LHCN-M2 (cell line): ENCODE measurements around the gene C4orf33. TPM values are rescaled to one million over a fixed set of nuclear protein-coding genes. Genes with fewer than 3 reads are reported as not detected.
"Not testable (repeated sequence)": the region's sequence is repeated elsewhere in the genome, so short reads cannot be mapped to it uniquely, and the experiment has no call there.

Experiments used
- DNase-seq: peaks from one replicate; pipeline ENCODE4 v3.0.0-alpha.2; 2012; ENCODE audit warnings: low read depth
- total RNA-seq: library from RNA; depleted of rRNA; stranded (reverse); fragments of >200 nt; gene quantifications from 2 replicates; pipeline ENCODE4 v1.2.3, GENCODE V29; 2014; rRNA removed

C4orf33 gene
- total RNA-seq, 1 experiment from 2014 or later, result 12.1 TPM

DNA sequence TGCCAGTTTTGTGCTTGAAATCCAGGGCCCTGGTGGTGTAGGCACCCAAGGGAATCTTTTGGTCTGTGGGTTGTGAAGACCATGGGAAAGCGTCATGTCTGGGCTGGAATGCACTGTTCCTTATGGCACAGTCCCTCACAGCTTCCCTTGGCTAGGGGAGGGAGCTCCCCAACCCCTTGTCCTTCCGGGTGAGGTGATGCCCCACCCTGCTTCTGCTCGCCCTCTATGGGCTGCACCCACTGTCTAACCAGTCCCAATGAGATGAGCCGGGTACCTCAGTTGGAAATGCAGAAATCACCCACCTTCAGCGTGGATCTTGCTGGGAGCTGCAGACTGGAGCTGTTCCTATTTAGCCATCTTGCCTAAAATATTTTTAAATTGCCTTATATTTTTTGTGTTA lies 30.7 kb downstream of the C4orf33 start:
- DNase-seq, result not testable (repeated sequence)

GRCh38 chr4:129129143-129129542 lies 33.2 kb downstream of the C4orf33 start:
- no peak for DNase-seq

DNA sequence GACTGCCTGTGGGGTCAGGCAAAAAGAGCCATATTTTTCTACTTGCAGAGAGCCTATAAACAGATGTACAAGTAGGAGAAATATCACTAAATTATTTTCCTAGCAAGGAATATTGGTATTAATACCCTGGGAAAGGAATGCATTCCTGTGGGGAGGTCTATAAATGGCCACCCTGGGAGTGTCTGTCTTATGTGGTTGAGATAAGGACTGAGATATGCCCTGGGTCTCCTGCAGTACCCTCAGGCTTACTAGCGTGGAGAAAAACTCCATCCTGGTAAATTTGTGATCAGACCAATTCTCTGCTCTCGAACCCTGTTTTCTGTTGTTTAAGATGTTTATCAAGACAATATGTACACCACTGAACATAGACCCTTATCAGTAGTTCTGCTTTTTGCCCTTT lies 35.4 kb downstream of the C4orf33 start:
- DNase-seq, result no peak

DNA sequence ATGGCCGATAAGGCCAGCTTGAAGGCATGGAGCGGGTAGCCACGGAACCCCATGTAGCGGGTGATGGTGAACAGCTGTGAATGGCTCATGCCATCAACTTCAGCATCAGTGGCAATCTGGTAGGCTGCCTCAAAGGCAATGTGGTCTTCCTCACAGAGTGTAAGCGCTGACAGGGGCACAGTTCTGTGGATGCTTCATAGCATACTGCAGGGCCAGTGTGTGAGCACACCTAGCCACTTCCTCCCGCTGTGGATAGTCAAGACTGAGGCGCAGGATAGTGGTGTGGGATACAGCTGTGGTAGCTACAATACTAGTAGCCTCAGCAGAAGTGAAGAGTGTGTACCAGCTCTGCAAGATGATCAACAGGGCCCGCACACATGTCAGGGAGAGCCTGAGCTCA lies 40.5 kb downstream of the C4orf33 start:
- DNase-seq, result no peak

DNA sequence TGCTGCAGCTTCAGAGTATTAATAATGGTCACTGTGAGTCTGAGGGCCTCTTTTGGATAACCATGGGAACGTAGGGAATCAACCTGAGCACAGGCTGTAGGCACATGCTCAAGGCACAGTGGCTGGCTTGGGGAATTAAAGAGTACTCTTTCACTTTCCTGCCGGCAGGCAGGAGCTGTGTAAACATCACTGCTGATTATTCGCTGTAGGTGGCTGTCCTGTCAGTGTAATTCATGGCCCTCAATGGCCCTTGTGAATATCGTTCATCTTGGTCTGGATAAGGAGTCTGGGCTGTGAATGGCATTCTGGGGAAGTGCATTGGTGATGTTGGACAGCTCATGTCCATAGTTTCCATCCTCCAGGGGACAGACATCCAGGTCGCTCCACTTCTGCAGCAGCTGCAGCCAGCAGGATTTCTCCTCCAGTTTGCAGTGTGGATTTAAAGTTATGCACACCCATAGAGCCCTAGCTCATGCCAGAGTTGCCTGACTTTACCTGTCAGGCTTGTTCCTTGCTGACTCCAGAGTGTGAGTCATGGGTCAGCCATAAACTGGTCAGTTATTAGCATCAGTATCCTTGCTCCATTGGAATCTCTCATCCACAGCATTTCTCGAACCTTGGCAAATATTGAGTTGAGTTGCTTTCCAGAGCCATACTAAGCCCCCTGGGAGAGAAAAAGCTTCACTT lies 43.0 kb downstream of the C4orf33 start:
- DNase-seq, result no peak

DNA sequence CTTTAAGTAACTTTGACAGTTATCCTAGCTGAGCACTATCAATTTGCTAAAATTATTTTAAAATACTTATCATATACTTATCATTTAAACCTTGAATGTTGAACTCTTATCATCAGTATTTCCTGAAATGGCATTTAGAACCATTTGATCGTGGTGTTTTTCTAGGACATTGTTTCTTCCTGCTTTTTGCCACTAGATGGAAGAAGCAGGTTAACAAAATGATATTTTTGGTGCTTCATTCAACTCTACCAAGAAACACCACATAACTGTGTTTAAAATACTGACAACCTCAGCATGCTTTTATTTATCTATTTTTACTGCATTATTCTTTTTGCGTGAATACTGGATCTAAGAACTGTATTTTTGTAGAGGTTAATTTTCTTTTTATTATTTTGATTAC lies 44.6 kb downstream of the C4orf33 start:
- DNase-seq, result no peak

DNA sequence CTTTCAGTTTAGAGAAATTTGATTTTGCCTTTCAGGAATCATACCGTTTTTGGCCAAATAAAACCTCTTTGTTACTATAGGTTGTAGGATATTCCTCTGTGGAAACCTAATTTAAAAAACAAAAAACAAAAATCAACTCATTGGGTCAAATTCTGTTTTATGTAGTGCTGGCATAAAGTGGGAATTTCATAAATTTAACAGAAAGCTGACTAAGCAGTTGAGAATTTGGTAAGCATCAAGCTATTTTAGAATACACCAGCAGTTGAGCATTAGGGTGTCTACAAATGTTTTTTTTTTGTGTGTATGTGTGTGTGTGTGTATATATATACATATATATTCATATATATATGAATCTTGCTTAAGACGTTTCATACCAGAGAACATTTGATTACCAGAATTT lies 47.4 kb downstream of the C4orf33 start:
- no peak for DNase-seq

- DNase-seq, result no peak
Observed at GRCh38 chr4:129144755-129145206, 48.8 kb downstream of the C4orf33 start.

DNA sequence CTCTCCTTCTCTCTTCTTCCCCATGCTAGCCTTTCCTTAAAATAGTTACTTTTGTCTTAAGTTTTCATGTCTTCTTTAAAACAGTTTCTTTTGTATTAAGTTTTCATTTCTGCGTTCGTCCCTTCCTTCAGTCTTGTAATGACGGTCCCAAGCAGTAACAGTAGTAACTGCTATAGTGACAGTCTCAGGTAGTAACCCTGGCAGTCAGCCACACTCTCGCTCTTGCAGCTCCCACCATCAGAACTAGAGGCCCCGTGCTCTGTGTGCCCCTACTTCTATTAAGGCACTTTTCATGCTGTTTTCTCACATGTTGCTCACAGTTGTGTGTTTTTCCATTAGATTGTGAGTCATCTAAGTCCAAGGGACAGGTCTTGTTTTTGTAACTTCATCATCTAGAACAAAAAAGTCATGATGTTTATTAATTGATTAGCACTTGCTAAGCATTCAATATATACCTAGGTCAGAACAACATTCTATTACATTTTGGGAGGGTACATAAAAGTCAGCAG lies 49.3 kb downstream of the C4orf33 start:
- DNase-seq, result no peak

GRCh38 chr4:129146639-129147038 lies 50.7 kb downstream of the C4orf33 start:
- no peak for DNase-seq

GRCh38 chr4:129148892-129149291 lies 52.9 kb downstream of the C4orf33 start:
- DNase-seq, result no peak

DNA sequence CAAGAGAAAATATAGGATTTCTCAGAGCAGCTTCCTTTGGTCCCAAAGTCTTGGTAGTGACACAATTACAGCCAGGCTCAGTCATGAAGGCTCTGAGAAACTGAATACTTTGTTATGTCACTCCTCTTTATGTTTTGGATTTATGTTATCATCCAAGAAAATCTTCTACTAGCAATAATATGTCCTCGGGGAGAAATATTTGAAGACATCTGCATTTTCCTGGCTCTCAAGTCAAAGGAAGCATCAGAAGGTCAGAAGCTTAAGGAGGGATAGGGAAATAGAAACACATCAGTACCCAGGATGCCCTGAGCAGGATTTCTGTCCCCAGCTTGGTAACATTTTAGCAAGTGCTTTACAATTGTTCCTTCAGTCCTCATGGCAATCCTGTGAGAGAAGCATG lies 54.0 kb downstream of the C4orf33 start:
- DNase-seq, result no peak

DNA sequence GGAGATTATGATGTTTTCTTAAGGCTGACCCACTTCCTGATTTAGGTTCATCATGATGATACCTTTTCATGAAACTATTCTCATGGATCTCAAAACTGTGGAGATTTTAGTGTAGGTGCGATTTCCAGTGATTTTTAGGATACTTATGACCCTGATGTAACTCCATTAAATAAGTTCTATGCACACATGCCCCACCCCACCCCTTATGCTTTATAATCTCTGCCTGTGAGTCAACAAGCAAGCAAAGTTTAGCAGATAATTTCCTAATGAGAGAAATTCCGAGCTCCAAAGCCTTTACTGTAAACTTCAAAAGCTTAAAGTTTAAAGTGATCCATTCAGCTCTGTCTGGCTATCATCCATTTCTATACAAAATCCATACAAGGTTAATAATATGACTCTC lies 56.4 kb downstream of the C4orf33 start:
- DNase-seq, result no peak

- DNase-seq, result no peak
Observed at GRCh38 chr4:129153700-129154099, 57.7 kb downstream of the C4orf33 start.

DNA sequence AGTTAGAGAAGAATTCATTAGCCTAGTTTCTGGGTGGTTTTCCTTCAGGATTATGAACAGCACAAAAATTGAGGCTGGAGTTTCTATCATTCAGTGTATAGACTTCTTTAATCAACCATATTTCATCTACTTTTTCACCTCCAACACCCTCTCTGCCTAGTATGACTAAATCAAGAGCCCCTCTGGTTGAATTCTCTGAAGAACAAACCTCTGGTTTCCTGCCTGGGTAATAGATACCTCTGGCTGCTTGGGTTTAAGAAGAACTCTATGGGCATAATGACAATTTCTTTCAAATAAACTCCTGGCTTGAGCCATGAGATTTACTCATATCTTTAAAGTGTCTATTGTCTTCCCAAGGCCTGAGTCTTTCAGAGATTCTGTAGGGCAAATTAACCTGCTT lies 66.5 kb downstream of the C4orf33 start:
- DNase-seq, result no peak

DNA sequence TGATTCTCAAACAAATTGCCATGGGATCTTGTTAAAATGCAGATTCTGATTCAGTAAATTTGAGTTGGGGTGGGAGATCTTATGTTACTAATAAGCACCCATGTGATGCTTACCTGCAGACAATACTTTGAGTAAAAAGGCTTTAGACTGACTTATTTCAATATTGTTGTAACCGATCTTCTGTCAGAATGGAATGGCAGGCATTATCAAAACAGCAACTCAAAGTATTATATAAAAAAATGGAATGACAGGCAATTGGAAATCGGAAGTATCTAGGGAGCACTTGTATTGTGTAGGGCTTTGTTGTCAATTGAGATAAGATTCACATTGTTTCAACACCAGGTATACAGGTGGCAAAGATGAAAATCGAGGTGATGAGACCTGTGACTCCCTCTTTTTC lies 67.5 kb downstream of the C4orf33 start:
- no peak for DNase-seq

GRCh38 chr4:129164243-129164642 lies 68.3 kb downstream of the C4orf33 start:
- no peak for DNase-seq

Other genes starting within 250 kb of the C4orf33 start
- 13.0 and 14.8 TPM in 2 replicates for gene SCLT1, start 2.6 kb upstream of the C4orf33 start, total RNA-seq